Esophagus squamous epithelium (tissue), 5 donors: ENCODE data around the gene PCDHB11. TPM values are rescaled to one million over a fixed set of nuclear protein-coding genes. Genes with fewer than 3 reads are reported as not detected.
"Not testable (repeated sequence)": the region's sequence is repeated elsewhere in the genome, so short reads cannot be mapped to it uniquely, and the experiment has no call there.

Experiments used
- DNase-seq: peaks from one replicate; lab custom pipeline; 2025; lab: John Stamatoyannopoulos, UW
- H3K27ac ChIP-seq, 4 donors: fragments of 200-600 bp; sonication (generic); one replicate each; pipeline ENCODE4 v1.5.1; 2016 to 2019; ENCODE audit warnings: mild to moderate bottlenecking in 1 of 4
- H3K27me3 ChIP-seq, 4 donors: fragments of 200-600 bp; sonication (generic); 1 replicate in 3 of 4; 2 replicates in 1 of 4; pipeline versions ENCODE4 v1.5.1 to v1.6.0; 2017 to 2021; ENCODE audit warnings: antibody characterized with exemption in 1 of 4
- H3K36me3 ChIP-seq, 3 donors: fragments of 200-600 bp; sonication (generic); one replicate each; pipeline ENCODE4 v1.5.1; 2016 to 2019
- H3K4me1 ChIP-seq, 3 donors: fragments of 200-600 bp; sonication (generic); one replicate each; pipeline ENCODE4 v1.5.1; 2017 to 2019
- H3K4me3 ChIP-seq, 4 donors: fragments of 200-600 bp; sonication (generic); 1 replicate in 3 of 4; 2 replicates in 1 of 4; pipeline ENCODE4 v1.5.1; 2016 to 2019; ENCODE audit warnings: mild to moderate bottlenecking in 2 of 4, moderate library complexity in 1 of 4
- H3K9me3 ChIP-seq, 3 donors: fragments of 200-600 bp; sonication (generic); one replicate each; pipeline ENCODE4 v1.5.1; 2016 to 2019
- POLR2A ChIP-seq, 4 donors: fragments of 450-650 bp; IDR thresholded peaks; one replicate each; pipeline ENCODE4 v1.6.1; 2017; ENCODE audit warnings: antibody characterized with exemption in 4 of 4, mild to moderate bottlenecking in 4 of 4, moderate library complexity in 3 of 4
- WGBS, 2 donors: methylation state at CpG; one replicate each; pipeline ENCODE4 v1.1.5; 2018; 5-methylcytosine and 5-hydroxymethylcytosine counted together
- intact Hi-C: fragments of 100-400 bp; cut with DNase I; formaldehyde crosslinking; loops from one replicate; pipeline ENCODE4 v1.15.0; 2022
- total RNA-seq, 4 donors: library from RNA; depleted of rRNA; stranded (reverse); fragments of >200 nt; gene quantifications; one replicate each; pipeline ENCODE4 v1.1.0, GENCODE V29; 2016
- TF ChIP-seq, protein P1 (sequence below), 6 experiments: fragments of 450-650 bp in 4 of 6; fragments of 200-600 bp in 2 of 6; sonication (generic) in 2 of 6; IDR thresholded peaks; one replicate each; pipeline ENCODE4 v1.5.1; 2016 to 2019; ENCODE audit warnings: antibody characterized with exemption in 6 of 6, mild to moderate bottlenecking in 4 of 6, moderate library complexity in 4 of 6
- donor health status: DM: yes; HTN: yes; CAD: no.

Gene PCDHB11
- total RNA-seq, 4 donors from 2014 or later: 0.26 to 2.1 (median 0.49) TPM

DNA sequence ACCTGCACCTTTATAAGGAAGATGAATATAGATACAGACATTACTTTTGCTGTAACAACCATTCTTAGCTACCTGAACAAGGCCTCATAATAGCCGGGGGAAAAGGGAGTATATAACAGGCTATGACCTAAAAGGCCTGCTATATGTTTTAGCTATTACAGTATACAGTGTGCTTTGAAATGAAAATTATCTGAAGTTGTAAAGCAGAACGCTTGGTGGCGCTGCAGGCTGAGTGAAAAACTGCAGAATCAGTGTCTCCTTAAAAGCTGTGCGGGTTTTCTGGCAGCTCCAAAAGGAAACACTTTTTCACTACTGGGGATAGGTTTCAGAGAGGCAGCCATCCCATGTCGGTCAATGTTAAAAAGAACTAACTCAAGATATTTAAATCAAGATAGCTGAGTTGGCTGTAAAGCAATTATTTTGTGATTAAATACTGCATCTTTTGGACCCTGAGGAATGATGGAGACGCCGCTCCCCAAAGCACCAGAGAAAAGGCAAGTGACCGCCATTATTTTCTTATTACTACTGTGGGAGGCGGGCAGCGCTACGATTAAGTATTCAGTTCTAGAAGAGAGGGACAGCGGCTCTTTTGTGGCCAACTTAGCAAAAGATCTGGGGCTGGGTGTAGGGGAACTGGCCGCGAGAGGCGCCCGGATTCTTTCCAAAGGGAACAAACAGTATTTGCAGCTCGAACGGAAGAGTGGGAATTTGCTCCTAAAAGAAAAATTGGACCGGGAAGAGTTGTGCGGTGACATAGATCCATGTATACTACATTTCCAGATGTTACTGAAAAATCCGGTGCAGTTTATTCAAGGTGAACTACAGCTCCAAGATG is 43.7 kb upstream of the PCDHB11 start:
- Histone ChIP-seq H3K4me3 (no peak overlapping the region), H3K9me3 (peaks cover 0 to 60% (median 42%) of the 10 kb centered on the region in 3 donors), H3K27ac (no peak overlapping the region), H3K4me1 (no peaks in the 10 kb centered on the region), H3K36me3 (no peaks in the 10 kb centered on the region), H3K27me3 (peaks cover 0 to 19% (median 0%) of the 10 kb centered on the region in 4 donors)
- DNase-seq: no peak
- no peak for TF ChIP-seq POLR2A (IDR thresholded peaks at IDR 0.05)
- TF ChIP-seq, protein P1, sequence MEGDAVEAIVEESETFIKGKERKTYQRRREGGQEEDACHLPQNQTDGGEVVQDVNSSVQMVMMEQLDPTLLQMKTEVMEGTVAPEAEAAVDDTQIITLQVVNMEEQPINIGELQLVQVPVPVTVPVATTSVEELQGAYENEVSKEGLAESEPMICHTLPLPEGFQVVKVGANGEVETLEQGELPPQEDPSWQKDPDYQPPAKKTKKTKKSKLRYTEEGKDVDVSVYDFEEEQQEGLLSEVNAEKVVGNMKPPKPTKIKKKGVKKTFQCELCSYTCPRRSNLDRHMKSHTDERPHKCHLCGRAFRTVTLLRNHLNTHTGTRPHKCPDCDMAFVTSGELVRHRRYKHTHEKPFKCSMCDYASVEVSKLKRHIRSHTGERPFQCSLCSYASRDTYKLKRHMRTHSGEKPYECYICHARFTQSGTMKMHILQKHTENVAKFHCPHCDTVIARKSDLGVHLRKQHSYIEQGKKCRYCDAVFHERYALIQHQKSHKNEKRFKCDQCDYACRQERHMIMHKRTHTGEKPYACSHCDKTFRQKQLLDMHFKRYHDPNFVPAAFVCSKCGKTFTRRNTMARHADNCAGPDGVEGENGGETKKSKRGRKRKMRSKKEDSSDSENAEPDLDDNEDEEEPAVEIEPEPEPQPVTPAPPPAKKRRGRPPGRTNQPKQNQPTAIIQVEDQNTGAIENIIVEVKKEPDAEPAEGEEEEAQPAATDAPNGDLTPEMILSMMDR (IDR thresholded peaks at IDR 0.05): no peak
- intact Hi-C loops: no loop called here
- WGBS, 2 donors: 42 to 47% methylated on average over 17 to 21 of the region's 21 CpGs

- peaks cover 0 to 44% (median 28%) of the 10 kb centered on the region in 3 donors for H3K9me3 ChIP-seq
- H3K4me3 ChIP-seq, H3K27ac ChIP-seq, H3K36me3 ChIP-seq, H3K4me1 ChIP-seq, H3K27me3 ChIP-seq, intact Hi-C loops, DNase-seq: not testable (repeated sequence)
- WGBS, 2 donors: 40 to 43% methylated on average over 2 to 3 of the region's 38 CpGs
Measured at GRCh38 chr5:141157356-141157755, 42.1 kb upstream of the PCDHB11 start.

- peaks cover 0 to 46% (median 26%) of the 10 kb centered on the region in 3 donors for H3K9me3 ChIP-seq
- DNase-seq, H3K27me3 ChIP-seq, H3K27ac ChIP-seq, intact Hi-C loops, H3K4me3 ChIP-seq, H3K36me3 ChIP-seq, H3K4me1 ChIP-seq: not testable (repeated sequence)
- 35 to 52% methylated on average over 4 to 5 of the region's 28 CpGs for WGBS, 2 donors
Measured at GRCh38 chr5:141157901-141158300, 41.5 kb upstream of the PCDHB11 start.

DNA sequence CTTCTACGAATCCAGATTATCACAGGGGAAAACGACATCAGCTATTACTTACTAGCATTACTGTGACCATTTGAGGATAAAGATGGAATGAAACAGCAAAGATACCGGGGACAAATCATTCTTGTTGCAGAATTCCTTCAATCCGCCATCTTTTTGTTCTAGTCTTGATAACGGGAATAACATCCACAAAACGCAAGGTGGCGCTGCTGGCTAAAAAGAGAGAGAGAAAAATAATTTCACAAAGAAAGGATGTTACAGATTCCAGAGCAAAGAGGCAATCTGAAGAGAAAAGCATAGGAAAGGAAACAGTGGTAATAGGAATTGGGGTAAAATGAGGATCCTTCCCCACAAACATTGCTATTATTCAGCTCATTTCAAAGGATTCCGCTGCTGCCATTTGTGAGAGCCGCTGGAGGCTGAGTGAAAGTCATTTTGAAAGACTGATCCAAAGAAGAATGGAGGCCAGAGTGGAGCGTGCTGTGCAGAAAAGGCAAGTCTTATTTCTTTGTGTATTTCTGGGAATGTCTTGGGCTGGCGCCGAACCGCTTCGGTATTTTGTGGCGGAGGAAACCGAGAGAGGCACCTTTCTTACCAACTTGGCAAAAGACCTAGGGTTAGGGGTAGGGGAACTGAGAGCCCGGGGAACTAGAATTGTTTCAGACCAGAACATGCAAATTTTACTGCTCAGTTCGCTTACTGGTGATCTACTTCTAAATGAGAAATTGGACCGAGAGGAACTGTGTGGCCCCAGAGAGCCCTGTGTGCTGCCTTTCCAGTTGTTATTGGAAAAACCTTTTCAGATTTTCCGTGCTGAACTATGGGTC is 26.8 kb upstream of the PCDHB11 start, which contains the start of gene PCDHB7:
PCDHB7 (plus strand) TSS at position 264 of the 824 bp plus-strand sequence; CDS start at position 456, 192 bp downstream.
- no peak for TF ChIP-seq POLR2A (IDR thresholded peaks at IDR 0.05)
- TF ChIP-seq, protein P1 (IDR thresholded peaks at IDR 0.05): peak in 3 of 6 experiments; percentile 11 to 30 (median 16)
- peaks cover 0 to 35% (median 23%) of the 10 kb centered on the region in 3 donors for H3K9me3 ChIP-seq
- peaks cover 0 to 33% (median 2%) of the 10 kb centered on the region in 4 donors for H3K27me3 ChIP-seq
- H3K4me3 ChIP-seq: peak within 1 kb of the TSS in 1 of 4 donors; percentile 24
- H3K4me1 ChIP-seq: no peaks in the 10 kb centered on the region
- intact Hi-C loops: no loop called here
- no peaks in the 10 kb centered on the region for H3K36me3 ChIP-seq
- 36 to 42% methylated on average over 20 of the region's 20 CpGs for WGBS, 2 donors
- no peak within 1 kb of the TSS for H3K27ac ChIP-seq
- DNase-seq: no peak

GRCh38 chr5:141174291-141175104 is 24.9 kb upstream of the PCDHB11 start:
- intact Hi-C loops, H3K4me3 ChIP-seq, H3K27ac ChIP-seq, DNase-seq, H3K4me1 ChIP-seq, H3K36me3 ChIP-seq: not testable (repeated sequence)
- Histone ChIP-seq H3K27me3 (peaks cover 0 to 49% (median 2%) of the 10 kb centered on the region in 4 donors), H3K9me3 (peaks cover 0 to 50% (median 34%) of the 10 kb centered on the region in 3 donors)
- WGBS, 2 donors: 47 to 57% methylated on average over 35 to 41 of the region's 79 CpGs

DNA sequence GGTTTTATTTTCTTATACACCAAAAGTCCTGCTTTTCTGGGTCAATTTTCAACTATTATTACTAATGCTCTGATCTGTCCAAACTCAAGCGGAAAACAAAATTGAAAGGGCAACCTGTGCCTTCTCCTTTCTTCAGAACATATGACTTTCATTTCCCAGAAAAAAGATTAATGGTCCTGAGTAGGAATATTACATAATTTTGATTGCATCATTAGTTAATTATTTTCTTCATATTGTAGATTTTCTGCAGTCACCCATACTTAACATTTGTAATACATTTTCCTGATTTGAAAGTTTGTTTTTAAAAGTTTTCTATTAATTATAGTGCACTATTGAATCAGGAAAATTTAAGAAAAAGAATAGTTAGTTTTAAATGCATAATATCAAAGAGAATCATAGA is 23.5 kb upstream of the PCDHB11 start:
- H3K36me3 ChIP-seq: no peaks in the 10 kb centered on the region
- H3K9me3 ChIP-seq: peaks cover 0 to 57% (median 34%) of the 10 kb centered on the region in 3 donors
- intact Hi-C loops: no loop called here

GRCh38 chr5:141177577-141178191 is 21.7 kb upstream of the PCDHB11 start, which contains the start of gene PCDHB8:
Gene PCDHB8 (plus strand): TSS chr5:141177790. CDS start chr5:141178035, 245 bp downstream.
- DNase-seq, H3K4me3 ChIP-seq, intact Hi-C loops, H3K4me1 ChIP-seq, H3K27ac ChIP-seq, H3K36me3 ChIP-seq: not testable (repeated sequence)
- H3K9me3 ChIP-seq: peaks cover 0 to 60% (median 34%) of the 10 kb centered on the region in 3 donors
- H3K27me3 ChIP-seq: peaks cover 0 to 65% (median 2%) of the 10 kb centered on the region in 4 donors
- 36 to 44% methylated on average over 13 to 14 of the region's 18 CpGs for WGBS, 2 donors

More for the DNA sequence above, 23.5 kb upstream of the PCDHB11 start:
- Histone ChIP-seq H3K4me3 (no peak overlapping the region), H3K27ac (no peak overlapping the region), H3K27me3 (peaks cover 0 to 57% (median 2%) of the 10 kb centered on the region in 4 donors), H3K4me1 (no peaks in the 10 kb centered on the region)
- 53 to 74% methylated on average over 1 of the region's 1 CpG for WGBS, 2 donors
- TF ChIP-seq, protein P1 (IDR thresholded peaks at IDR 0.05): no peak
- TF ChIP-seq POLR2A (IDR thresholded peaks at IDR 0.05): no peak
- no peak for DNase-seq

GRCh38 chr5:141179371-141179770 is 20.1 kb upstream of the PCDHB11 start:
- H3K36me3 ChIP-seq, H3K4me3 ChIP-seq, H3K27ac ChIP-seq, DNase-seq, intact Hi-C loops, H3K4me1 ChIP-seq: not testable (repeated sequence)
- 51 to 72% methylated on average over 13 to 18 of the region's 39 CpGs for WGBS, 2 donors
- Histone ChIP-seq H3K9me3 (peaks cover 0 to 59% (median 28%) of the 10 kb centered on the region in 3 donors), H3K27me3 (peaks cover 0 to 73% (median 2%) of the 10 kb centered on the region in 4 donors)
